Ureter (tissue), 1 donor: ENCODE data around the gene DUSP10. TPM values are rescaled to one million over a fixed set of nuclear protein-coding genes. Genes with fewer than 3 reads are reported as not detected.

Experiments
- DNase-seq: peaks from one replicate; pipeline ENCODE4 v3.0.0-alpha.2; 2020; ENCODE audit warnings: low spot score
- total RNA-seq: library from RNA; stranded (reverse); gene quantifications from one replicate; pipeline ENCODE4 v1.2.4, GENCODE V29; 2023
- donor health status: DM: yes; HTN: yes; CAD: no.

The DUSP10 gene
- total RNA-seq, 1 donor from 2014 or later = 5.0 TPM

- DNase-seq = no peak
These were observed 27.4 kb downstream of the DUSP10 start for GRCh38 chr1:221714227-221715152.

DNA sequence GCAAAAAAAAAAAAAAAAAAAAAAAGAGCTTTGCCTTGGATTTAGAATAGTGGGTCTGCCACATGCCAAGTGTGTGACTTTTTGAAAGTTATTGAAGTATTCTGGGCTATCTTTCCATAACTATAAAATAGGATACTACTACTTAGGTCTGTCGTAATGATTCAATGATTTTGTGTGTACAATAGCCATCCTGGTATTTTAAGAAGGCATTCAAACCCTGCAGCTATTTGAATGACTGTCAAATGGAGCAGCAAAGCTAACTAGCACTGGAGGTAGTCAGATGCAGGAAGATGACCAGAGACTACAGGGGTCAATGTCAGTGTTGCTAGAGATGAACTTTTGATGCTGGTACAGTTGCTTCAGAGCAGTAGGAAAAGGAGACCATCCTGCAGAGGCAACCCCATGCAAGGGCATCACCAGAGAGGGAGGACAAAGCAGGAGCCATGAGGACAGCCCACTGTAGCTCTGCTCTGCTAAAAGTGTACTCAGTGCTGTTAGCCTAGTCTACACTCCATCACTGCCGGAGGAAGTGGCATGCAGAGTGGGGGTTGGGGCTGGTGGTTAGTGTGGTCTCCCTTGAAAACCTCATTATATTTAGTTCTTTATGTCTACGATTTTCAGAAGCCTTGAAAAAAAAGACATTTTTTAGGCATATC lies 29.0 kb downstream of the DUSP10 start:
- no peak for DNase-seq

DNA sequence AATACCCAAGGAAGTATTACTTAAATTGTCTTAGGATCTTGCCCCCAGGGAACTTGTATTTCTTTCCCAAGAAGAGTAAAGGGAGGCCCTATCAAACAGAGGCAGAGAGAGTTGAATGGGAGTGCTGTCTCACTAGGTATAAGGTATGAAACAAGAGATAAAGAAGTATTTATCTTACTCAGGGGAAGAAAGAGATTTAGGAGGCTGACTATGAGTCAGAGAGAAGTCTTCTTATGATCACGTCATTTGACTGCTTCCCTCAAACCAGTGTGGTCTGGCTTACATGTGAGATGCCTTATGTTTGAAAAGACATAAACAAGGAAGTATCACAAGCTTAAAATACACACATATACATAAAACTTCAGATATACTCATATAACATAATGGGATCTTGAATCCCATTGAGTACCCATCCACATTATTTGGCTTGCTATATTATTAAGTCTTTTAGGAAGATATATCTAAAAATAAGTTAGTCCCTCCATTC lies 29.6 kb downstream of the DUSP10 start:
- DNase-seq = no peak

DNA sequence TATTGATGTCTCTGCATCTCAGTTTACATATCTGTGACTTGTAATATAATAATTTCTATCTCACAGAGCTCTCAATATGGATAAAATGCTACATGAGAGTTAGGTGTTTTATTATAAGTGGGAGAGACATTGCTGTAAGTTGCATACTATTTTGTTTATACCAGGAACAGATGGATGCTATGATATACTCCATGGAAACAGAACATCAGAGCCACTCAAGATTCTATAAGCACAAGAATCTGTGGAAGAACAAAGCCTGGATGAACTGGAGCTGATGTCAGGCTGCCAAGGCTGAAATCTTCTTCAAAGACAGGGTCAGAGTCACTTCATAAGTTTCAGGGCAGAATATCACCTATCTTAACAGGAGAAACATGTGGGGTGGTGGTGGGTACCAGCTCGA lies 30.2 kb downstream of the DUSP10 start:
- no peak for DNase-seq

GRCh38 chr1:221711063-221711577 lies 30.8 kb downstream of the DUSP10 start:
- DNase-seq = no peak

DNA sequence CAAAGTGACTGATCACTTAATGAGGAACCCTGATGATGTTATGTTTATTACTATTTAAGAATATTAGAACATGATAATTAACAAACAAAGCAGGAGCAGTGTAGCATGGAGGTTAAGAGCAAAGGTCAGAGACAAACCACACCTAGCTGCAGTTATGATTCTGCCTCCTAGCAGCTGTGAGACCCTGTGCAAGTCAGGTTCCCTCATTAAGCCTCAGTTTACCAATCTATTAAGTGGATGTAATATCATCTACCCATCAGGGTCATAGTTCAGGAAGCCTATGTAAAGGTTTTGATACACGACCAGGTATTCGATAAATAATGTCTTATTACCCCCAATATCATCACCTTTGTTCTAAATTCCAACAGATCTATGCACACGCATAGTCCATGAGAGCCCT lies 32.0 kb downstream of the DUSP10 start:
- DNase-seq = no peak

DNA sequence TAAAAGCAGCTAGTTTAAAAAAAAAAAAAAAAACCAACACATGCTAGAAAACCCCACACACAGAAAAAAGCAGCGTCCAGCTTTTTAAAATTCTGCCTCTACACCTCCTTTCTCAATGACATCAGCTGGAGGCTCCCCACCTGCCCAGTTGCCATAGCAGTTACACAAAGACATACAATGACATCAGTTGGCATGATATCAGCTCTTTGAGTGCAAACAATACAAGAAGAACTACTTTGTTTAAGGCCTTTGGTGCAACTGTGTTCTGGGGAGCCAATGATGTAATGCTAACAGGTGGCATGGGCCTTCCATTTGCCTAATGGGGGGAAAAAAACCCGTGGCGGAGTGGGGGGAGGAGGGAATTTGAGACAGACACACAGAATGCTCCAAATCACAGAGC lies 32.9 kb downstream of the DUSP10 start:
- no peak for DNase-seq

DNA sequence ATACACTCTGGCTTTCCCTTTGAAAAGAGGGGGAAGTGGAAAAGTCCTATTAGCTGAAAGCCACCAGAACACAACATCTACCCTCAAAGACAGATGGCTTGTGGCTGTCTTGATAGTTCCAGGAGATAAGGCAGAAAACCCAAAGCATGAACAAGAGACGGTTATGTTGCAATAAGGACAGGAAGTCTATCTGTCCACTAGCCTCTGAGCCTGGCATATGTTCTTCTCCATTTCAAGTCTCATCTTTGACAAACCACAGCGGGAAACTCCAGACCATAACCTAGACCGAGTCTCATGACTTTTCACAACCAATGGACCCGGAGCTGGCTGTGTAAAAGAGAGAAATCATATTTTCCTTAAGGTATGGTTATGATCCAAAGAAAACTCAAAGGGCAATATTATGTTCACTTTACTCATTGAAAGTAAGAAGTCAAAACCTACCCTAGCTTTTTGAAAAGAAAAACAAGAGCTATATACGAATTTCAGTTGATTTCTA lies 33.8 kb downstream of the DUSP10 start:
- no peak for DNase-seq

DNA sequence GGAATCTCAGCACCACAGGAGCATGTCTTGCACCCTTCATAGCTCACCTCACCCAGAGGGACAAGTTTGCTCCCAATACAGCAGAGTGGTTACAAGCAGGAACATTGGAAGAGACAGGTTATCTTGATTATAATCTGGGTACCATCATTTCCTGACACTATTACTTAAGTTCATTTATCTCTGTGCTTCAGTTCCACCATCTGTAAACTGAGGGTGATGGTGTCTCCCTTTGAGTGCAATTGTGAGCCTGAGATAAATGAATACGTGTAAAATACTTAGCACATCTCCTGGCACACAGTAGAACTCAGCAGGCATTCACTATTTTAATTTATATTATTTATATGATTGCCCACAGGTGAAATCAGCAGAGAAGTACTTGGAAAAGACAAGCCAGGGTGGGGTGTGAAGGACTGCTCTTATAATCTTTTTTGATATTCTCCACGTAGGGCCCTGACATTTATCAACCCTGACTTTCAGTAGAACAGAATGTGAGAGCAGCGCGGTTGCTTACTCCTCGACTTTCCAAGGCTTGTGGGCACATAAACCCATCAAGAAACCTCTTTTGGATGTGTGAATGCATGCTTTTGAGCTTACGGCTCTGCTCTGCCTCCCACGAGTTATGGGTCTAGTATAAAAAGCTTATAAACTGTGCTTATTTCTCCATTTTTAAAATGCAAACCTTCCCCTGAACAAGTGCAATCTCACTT lies 34.9 kb downstream of the DUSP10 start:
- no peak for DNase-seq

DNA sequence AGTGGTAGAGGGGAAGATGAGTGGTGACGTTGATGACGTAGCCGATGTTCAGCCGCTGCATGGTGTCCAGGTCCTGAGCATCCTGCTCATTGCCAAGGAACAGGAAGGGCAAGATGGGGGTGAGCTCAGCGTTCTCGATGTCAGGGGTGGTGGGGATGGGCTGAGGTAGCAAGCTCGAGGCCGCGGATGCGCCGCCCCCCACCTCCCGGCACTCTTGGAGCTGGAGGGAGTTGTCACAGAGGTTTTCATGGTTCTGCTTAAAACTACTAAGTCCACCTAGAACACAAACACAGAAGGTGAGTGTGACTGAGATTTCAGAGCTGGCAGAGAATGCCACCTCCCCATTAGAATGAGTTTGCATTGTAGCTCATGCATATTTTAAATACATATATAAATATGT lies 35.7 kb downstream of the DUSP10 start:
- DNase-seq = no peak

DNA sequence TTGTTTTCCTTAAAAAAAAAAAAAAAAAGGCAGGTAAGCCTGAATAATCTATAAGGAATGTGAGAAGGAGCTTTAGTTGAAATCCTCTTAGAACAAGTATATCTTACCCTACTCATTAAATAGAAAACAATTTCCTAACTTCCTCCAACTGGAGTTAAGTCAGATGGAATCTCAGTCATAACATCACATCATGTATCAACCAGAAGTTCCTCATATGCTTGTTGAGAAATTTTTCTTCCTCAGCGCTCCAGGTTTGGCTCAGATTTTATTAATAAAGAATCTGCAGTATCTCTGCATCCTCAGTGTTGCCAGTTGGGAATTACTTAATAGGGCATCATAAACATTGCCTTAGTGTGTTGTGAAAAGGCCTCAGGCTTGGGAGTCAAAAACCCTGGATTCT lies 37.6 kb downstream of the DUSP10 start:
- DNase-seq = no peak

- no peak for DNase-seq
These were observed 40.2 kb downstream of the DUSP10 start for GRCh38 chr1:221701570-221702186.

- no peak for DNase-seq
These were observed 40.9 kb downstream of the DUSP10 start for GRCh38 chr1:221700948-221701347.

GRCh38 chr1:221700536-221700935 lies 41.4 kb downstream of the DUSP10 start:
- DNase-seq = no peak

GRCh38 chr1:221699978-221700519 lies 41.8 kb downstream of the DUSP10 start:
- no peak for DNase-seq

- no peak for DNase-seq
These were observed 42.3 kb downstream of the DUSP10 start for GRCh38 chr1:221699577-221699976.

DNA sequence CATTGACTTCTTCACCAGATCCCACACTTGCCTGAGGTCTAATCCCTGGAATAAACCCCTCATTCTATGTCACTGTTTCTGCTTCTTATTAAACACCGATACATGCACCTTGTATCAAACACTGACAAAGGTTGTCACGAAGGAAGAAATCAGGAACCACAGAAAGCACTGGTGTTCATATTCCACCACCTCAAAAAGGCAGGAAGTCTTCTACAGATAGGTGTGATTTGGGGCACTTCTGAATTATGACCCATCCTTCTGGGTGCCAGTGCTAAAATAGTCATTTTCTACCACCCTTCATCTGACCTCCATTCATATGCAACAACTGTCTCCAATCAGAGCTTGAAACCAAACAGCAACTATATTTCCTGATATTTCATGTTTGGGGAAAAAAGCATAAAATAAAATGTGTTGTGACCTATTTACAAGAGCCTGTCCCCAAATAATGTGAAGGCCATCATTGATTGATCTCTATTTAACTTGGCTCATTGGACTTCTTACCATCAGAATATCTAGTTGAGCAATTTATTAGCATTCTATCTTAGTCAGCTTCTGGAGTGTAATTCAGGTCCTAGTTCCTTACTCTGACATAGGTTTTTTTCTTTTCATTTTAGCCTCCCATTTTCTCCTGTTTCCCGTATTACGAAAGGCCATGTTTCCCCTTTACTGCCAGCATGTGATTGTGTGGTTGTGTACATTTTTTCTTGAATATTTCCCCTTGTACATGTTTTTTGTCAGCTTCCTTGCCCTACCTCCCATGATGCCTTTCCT lies 43.1 kb downstream of the DUSP10 start:
- no peak for DNase-seq

DNA sequence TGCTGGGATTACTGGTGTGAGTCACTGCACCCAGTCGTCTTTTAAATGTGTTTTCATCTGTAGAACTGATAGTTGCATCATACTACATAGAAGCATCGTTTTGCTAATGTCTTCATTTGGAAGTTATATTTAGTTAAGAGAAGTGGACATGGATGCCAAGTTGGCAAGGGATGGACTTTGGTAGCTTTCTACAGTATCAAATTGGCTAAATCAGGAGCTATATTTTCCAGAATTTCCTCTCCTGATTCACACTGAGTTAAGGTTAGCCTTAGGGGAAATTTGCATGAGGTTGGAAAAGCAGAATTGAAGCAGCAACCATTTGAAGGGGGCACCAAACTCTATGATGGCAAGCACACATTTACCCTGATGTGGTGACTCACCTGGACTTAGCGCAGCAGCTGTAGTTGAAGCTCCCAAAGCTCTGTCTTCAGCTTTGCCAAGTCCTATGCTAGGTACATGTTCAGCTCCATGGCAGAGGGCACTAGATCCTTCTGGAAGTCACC lies 43.9 kb downstream of the DUSP10 start:
- no peak for DNase-seq

DNA sequence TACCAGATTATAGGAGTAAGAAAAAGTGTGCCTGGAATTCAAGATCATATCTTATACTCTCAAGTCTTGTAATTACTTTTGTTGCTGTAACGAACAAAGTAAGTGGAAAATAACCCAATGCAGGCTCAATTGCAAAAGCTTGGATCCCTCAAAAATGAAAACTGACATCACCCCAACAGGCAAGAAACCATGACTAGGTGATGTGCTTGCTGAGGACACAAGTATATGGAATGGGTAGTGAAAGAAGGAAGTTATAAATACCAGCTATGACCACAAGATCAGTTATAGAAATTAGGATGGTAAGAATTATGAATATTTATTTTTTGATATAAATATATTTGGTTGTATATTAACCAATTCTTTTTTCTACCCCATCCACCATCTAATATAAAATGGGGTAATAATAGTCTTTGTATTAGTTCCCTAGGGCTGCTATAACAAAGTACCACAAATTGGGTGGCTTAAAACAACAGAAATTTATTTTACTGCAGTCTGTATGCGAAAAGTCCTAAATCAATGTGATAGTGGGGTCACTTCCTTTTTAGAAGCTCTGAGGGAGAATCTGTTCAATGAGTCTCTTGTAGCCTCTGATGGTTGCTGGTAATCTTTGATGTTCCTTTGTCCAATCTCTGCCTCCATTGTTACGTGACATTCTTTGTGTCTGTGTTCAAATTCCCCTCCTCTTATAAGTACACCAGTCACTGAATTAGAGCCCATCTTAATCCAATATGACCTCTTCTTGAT lies 45.0 kb downstream of the DUSP10 start:
- no peak for DNase-seq

- no peak for DNase-seq
These were observed 45.9 kb downstream of the DUSP10 start for GRCh38 chr1:221696027-221696426.
